Measurements from ENCODE around the gene CFB.
"Not testable (repeated sequence)": the region's sequence is repeated elsewhere in the genome, so short reads cannot be mapped to it uniquely, and the experiment has no call there.

Gene CFB

DNA sequence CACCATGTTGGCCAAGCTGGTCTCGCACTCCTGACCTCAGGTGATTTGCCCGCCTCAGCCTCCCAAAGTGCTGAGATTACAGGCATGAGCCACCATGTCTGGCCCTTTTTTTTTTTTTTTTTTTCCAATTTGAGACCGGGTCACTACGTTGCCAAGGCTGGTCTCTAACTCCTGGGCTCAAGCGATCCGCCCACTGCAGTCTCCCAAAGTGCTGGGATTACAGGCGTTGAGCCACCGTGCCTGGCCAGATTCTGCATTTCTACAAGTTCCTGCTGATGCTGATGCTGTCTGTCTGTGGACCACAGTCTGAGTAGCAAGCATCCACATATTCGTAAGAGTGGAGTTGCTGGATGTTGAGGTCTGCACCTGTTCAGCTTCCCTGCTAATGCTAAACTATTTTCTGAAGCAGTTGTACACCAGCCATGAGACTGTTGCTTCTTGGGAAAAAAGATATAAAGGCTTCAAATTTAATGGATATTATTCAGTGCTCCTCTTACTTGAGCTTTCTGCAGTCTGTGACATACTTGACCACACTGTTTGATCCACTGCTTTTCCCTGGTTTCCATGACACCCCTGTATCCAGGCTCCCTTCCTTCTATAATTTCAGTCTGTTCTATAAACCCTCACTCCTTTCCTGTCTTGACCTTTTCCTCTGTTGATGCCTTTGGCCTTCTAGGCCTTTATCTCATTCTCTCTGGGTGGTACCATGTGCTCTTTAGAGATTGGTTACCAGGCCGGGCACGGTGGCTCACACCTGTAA lies 33.9 kb upstream of the CFB start:
- DNase-seq (ENCODE audit: low read depth in 2 of 2, low spot score in 1 of 2) = no peak

- no peak for DNase-seq (ENCODE audit: low read depth in 2 of 2, low spot score in 1 of 2)
Measured at GRCh38 chr6:31915351-31915750, 30.5 kb upstream of the CFB start.

DNA sequence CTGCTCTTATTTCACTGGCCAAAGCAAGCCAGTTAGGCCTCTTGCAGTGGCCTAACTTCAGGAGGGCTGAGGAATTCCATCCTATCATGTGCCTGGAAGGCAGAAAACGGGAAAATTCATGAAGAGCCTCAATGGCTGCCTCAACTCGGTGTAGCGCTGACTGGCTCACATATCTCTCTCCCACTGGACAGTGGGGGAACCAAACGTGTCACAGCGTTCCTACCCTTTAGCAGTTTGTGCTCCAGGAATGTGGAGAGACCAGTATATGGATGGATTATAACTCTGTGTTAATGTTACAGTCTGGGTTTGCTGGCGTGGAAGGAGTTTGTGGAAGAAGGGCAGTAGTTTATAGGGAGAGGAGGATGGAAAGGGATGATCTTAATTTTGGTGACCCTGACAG lies 30.1 kb upstream of the CFB start:
- no peak for DNase-seq (ENCODE audit: low read depth in 2 of 2, low spot score in 1 of 2)

- DNase-seq (ENCODE audit: low read depth in 2 of 2, low spot score in 1 of 2) = no peak
Measured at GRCh38 chr6:31918069-31918720, 27.7 kb upstream of the CFB start.

GRCh38 chr6:31919624-31920303 lies 26.1 kb upstream of the CFB start:
- DNase-seq (ENCODE audit: low read depth in 2 of 2, low spot score in 1 of 2) = no peak

GRCh38 chr6:31920811-31921210 lies 25.1 kb upstream of the CFB start:
- DNase-seq (ENCODE audit: low read depth in 2 of 2, low spot score in 1 of 2) = no peak

DNA sequence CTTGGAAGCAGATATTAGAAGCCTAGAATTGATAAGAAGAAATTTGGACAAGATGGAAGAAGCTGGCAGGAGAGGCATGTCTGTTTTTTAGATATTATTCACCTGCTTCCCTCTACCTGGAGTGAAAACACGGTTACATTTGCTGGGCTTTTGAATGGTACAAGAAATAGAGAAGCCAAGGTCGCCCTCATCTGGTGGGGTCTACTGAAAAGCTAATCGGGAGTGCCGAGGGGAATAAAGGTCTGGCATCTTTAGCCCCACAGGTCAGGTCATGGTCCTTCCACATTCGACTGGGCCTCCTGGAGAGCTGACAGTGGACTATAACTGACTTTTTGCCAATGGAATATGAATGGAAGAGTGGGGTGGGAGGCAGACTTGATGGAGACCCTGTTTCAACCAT lies 23.0 kb upstream of the CFB start:
- no peak for DNase-seq (ENCODE audit: low read depth in 2 of 2, low spot score in 1 of 2)

GRCh38 chr6:31927242-31927862 lies 18.5 kb upstream of the CFB start, which contains the start of gene C2:
Gene C2, plus strand, starts transcription at chr6:31927717. Its CDS starts 36 bp downstream, at chr6:31927753.
- no peak for DNase-seq (ENCODE audit: low read depth in 2 of 2, low spot score in 1 of 2)

DNA sequence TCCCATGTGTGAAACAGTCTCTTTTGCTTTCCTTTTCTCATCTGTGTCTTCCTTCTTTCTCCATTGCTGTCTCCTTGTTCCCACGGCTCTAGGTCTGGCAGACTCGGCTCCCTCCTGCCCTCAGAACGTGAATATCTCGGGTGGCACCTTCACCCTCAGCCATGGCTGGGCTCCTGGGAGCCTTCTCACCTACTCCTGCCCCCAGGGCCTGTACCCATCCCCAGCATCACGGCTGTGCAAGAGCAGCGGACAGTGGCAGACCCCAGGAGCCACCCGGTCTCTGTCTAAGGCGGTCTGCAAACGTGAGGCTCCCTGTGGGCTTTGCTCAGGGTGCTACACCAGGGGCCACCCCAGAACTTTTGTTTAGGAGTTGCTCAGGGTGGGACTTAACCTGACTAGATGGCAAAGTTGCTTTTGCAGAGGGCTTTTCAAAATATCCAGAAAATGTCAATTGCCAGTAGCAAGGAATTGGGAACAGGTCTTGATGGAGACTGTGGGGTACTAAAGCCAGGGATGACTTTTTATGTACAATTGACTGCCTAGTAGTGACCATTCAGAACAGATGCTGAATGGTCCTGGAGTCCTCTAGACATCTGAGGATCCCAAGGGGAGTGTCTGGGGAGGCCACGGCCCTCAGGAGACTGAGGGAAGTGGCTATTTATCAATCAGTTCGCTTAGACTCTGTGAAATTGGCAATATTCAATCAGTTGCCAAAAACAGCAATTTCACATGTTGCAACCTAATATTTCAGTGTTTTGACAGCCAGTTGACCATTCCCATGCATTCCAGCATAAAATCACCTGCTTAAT lies 17.8 kb upstream of the CFB start:
- DNase-seq (ENCODE audit: low read depth in 2 of 2, low spot score in 1 of 2) = no peak

GRCh38 chr6:31928672-31928939 lies 17.3 kb upstream of the CFB start:
- DNase-seq (ENCODE audit: low read depth in 2 of 2, low spot score in 1 of 2) = no peak

DNA sequence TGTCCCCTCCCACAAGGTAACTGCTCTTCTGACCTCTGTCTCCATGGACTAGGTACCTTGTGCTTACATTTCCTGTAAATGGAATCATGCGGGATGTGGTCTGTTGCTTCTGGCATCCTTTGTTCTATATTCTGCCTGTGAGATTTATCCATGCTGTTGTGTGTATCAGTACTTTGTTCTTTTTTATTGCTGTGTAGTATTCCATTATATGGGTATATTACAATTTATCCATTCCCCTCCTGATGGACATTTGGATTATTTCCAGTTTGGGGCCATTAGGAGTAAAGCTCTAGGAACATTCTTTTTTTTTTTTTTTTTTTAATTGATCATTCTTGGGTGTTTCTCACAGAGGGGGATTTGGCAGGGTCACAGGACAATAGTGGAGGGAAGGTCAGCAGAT lies 14.9 kb upstream of the CFB start:
- DNase-seq (ENCODE audit: low read depth in 2 of 2, low spot score in 1 of 2) = no peak

DNA sequence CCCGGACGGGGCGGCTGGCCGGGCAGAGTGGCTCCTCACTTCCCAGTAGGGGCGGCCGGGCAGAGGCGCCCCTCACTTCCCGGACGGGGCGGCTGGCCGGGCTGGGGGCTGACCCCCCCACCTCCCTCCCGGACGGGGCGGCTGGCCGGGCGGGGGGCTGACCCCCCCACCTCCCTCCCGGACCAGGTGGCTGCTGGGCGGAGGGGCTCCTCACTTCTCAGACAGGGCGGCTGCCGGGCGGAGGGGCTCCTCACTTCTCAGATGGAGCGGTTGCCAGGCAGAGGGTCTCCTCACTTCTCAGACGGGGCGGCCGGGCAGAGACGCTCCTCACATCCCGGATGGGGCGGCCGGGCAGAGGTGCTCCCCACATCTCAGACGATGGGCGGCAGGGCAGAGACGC lies 13.8 kb upstream of the CFB start:
- DNase-seq (ENCODE audit: low read depth in 2 of 2, low spot score in 1 of 2) = not testable (repeated sequence)

- no peak for DNase-seq (ENCODE audit: low read depth in 2 of 2, low spot score in 1 of 2)
Measured at GRCh38 chr6:31933537-31933936, 12.4 kb upstream of the CFB start.

GRCh38 chr6:31935021-31935420 lies 10.9 kb upstream of the CFB start:
- no peak for DNase-seq (ENCODE audit: low read depth in 2 of 2, low spot score in 1 of 2)

DNA sequence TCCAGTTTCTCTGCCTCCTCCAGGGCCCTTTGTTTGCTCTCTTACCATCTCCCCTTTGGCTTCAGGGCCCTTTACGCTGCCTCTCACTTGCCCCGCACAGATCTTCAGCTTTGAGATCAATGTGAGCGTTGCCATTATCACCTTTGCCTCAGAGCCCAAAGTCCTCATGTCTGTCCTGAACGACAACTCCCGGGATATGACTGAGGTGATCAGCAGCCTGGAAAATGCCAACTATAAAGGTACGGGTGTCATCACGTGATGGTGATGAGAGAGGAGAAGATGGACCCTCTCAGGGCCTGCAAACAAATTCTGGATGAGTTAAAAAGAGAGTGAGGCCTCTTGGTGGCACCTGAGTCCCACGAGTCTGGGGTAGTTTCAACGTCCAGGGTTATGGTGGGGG lies 10.1 kb upstream of the CFB start:
- DNase-seq (ENCODE audit: low read depth in 2 of 2, low spot score in 1 of 2) = no peak

GRCh38 chr6:31940256-31940664 lies 5.6 kb upstream of the CFB start:
- no peak for DNase-seq (ENCODE audit: low read depth in 2 of 2, low spot score in 1 of 2)

DNA sequence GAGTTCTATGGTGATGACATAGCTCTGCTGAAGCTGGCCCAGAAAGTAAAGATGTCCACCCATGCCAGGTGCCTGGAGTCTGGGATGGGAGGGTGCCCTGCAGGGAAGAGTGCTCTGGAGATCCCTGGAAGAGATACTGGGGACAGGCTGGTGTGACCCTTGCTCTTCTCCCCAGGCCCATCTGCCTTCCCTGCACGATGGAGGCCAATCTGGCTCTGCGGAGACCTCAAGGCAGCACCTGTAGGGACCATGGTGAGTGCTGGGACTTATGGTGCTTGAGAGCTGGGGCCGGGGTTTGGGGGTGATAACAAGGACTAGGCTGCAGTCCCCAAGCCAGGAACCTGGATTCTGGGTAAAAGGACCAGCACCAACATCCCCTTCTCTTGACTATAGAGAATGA lies 2.2 kb upstream of the CFB start:
- no peak for DNase-seq (ENCODE audit: low read depth in 2 of 2, low spot score in 1 of 2)

- DNase-seq (ENCODE audit: low read depth in 2 of 2, low spot score in 1 of 2) = no peak
Measured at GRCh38 chr6:31945154-31945506, 765 bp upstream of the CFB start.

DNA sequence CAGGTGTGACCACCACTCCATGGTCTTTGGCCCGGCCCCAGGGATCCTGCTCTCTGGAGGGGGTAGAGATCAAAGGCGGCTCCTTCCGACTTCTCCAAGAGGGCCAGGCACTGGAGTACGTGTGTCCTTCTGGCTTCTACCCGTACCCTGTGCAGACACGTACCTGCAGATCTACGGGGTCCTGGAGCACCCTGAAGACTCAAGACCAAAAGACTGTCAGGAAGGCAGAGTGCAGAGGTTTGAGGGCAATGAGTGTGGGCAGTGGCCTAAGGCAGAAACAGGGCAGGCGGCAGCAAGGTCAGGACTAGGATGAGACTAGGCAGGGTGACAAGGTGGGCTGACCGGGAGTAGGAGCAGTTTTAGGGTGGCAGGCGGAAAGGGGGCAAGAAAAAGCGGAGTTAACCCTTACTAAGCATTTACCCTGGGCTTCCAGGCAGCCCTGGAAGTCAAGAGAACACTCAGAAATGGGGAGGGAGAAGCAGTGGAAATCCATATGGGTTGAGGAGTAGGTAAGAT lies 533 bp downstream of the CFB start:
- no peak for DNase-seq (ENCODE audit: low read depth in 2 of 2, low spot score in 1 of 2)

DNA sequence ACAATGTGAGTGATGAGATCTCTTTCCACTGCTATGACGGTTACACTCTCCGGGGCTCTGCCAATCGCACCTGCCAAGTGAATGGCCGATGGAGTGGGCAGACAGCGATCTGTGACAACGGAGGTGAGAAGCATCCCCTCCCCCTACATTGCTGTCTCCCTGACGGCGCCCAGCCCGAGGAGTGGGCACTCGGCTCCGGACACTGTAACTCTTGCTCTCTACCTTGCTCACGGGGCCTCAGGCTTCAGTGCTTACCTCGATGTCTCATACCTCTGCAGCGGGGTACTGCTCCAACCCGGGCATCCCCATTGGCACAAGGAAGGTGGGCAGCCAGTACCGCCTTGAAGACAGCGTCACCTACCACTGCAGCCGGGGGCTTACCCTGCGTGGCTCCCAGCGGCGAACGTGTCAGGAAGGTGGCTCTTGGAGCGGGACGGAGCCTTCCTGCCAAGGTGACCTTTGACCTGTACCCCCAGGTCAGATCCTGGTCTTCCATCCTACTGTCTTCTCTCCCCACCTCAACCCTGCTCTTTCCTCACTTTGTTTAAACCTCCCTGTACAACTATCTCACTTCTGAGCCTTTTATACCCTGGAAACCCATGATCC lies 1.3 kb downstream of the CFB start:
- no peak for DNase-seq (ENCODE audit: low read depth in 2 of 2, low spot score in 1 of 2)

- no peak for DNase-seq (ENCODE audit: low read depth in 2 of 2, low spot score in 1 of 2)
Measured at GRCh38 chr6:31947864-31948263, 2.0 kb downstream of the CFB start.
